SHP77 treated with DMSO at 0.1 percent for 48 hours (cell line): Measurements from ENCODE around the gene DOC2B.
"Not testable (repeated sequence)": the region's sequence is repeated elsewhere in the genome, so short reads cannot be mapped to it uniquely, and the experiment has no call there.

ENCODE experiments used
- DNase-seq: peaks from one replicate; lab custom pipeline; 2025; lab: John Stamatoyannopoulos, UW

The DOC2B gene

GRCh38 chr17:210402-210801 lies 29.0 kb upstream of the DOC2B start:
- no peak for DNase-seq

GRCh38 chr17:208429-208828 lies 27.0 kb upstream of the DOC2B start:
- DNase-seq, result no peak

- no peak for DNase-seq
Measured at GRCh38 chr17:207775-208174, 26.3 kb upstream of the DOC2B start.

- DNase-seq, result no peak
Measured at GRCh38 chr17:206941-207560, 25.6 kb upstream of the DOC2B start.

- not testable (repeated sequence) for DNase-seq
Measured at GRCh38 chr17:206484-206883, 25.0 kb upstream of the DOC2B start.

GRCh38 chr17:205817-206216 lies 24.4 kb upstream of the DOC2B start:
- DNase-seq, result no peak

GRCh38 chr17:205148-205669 lies 23.8 kb upstream of the DOC2B start:
- no peak for DNase-seq

GRCh38 chr17:204427-205147 lies 23.1 kb upstream of the DOC2B start:
- no peak for DNase-seq

- no peak for DNase-seq
Measured at GRCh38 chr17:202501-202951, 21.1 kb upstream of the DOC2B start.

GRCh38 chr17:201736-202135 lies 20.3 kb upstream of the DOC2B start:
- not testable (repeated sequence) for DNase-seq

- DNase-seq, result not testable (repeated sequence)
Measured at GRCh38 chr17:201257-201656, 19.8 kb upstream of the DOC2B start.

GRCh38 chr17:200586-200985 lies 19.1 kb upstream of the DOC2B start:
- DNase-seq, result no peak

- DNase-seq, result peak; percentile 37
Measured at GRCh38 chr17:199806-200545, 18.5 kb upstream of the DOC2B start.

- no peak for DNase-seq
Measured at GRCh38 chr17:199191-199604, 17.7 kb upstream of the DOC2B start.

- DNase-seq, result not testable (repeated sequence)
Measured at GRCh38 chr17:198225-198624, 16.8 kb upstream of the DOC2B start.

GRCh38 chr17:197352-197751 lies 15.9 kb upstream of the DOC2B start:
- no peak for DNase-seq

GRCh38 chr17:194828-195602 lies 13.6 kb upstream of the DOC2B start:
- no peak for DNase-seq

GRCh38 chr17:193841-194806 lies 12.7 kb upstream of the DOC2B start:
- DNase-seq, result peak; percentile 81

- DNase-seq, result no peak
Measured at GRCh38 chr17:193426-193810, 12.0 kb upstream of the DOC2B start.

GRCh38 chr17:192666-193425 lies 11.4 kb upstream of the DOC2B start:
- no peak for DNase-seq
